HuH-7.5 (cell line): ENCODE measurements around the gene PSMA6.
"Not testable (repeated sequence)": the region's sequence is repeated elsewhere in the genome, so short reads cannot be mapped to it uniquely, and the experiment has no call there.

Experiments used
- DNase-seq: peaks from one replicate; pipeline ENCODE4 v3.0.0; 2011; ENCODE audit warnings: low spot score

Gene PSMA6

GRCh38 chr14:35326375-35326774 lies 34.2 kb downstream of the PSMA6 start:
- DNase-seq, result no peak

GRCh38 chr14:35331605-35332516 lies 39.7 kb downstream of the PSMA6 start:
- DNase-seq, result no peak

- no peak for DNase-seq
Measured at GRCh38 chr14:35332517-35333263, 40.5 kb downstream of the PSMA6 start.

- DNase-seq, result no peak
Measured at GRCh38 chr14:35333264-35333730, 41.1 kb downstream of the PSMA6 start.

GRCh38 chr14:35333797-35334743 lies 41.9 kb downstream of the PSMA6 start:
- DNase-seq, result no peak

GRCh38 chr14:35335388-35336092 lies 43.4 kb downstream of the PSMA6 start:
- no peak for DNase-seq

GRCh38 chr14:35336171-35336493 lies 44.0 kb downstream of the PSMA6 start:
- DNase-seq, result not testable (repeated sequence)

GRCh38 chr14:35336494-35337268 lies 44.5 kb downstream of the PSMA6 start:
- peak; percentile 74 for DNase-seq

- no peak for DNase-seq
Measured at GRCh38 chr14:35337269-35338255, 45.4 kb downstream of the PSMA6 start.

GRCh38 chr14:35338731-35339405 lies 46.7 kb downstream of the PSMA6 start:
- no peak for DNase-seq

- DNase-seq, result no peak
Measured at GRCh38 chr14:35339761-35340406, 47.7 kb downstream of the PSMA6 start.

- DNase-seq, result no peak
Measured at GRCh38 chr14:35340616-35341453, 48.7 kb downstream of the PSMA6 start.

GRCh38 chr14:35341454-35341750 lies 49.2 kb downstream of the PSMA6 start:
- DNase-seq, result no peak

GRCh38 chr14:35341751-35342488 lies 49.7 kb downstream of the PSMA6 start:
- peak; percentile 40 for DNase-seq

- no peak for DNase-seq
Measured at GRCh38 chr14:35342489-35343010, 50.4 kb downstream of the PSMA6 start.

GRCh38 chr14:35343702-35344101 lies 51.5 kb downstream of the PSMA6 start:
- DNase-seq, result no peak
